ENCODE measurements around the gene SLC9A3.

DNA sequence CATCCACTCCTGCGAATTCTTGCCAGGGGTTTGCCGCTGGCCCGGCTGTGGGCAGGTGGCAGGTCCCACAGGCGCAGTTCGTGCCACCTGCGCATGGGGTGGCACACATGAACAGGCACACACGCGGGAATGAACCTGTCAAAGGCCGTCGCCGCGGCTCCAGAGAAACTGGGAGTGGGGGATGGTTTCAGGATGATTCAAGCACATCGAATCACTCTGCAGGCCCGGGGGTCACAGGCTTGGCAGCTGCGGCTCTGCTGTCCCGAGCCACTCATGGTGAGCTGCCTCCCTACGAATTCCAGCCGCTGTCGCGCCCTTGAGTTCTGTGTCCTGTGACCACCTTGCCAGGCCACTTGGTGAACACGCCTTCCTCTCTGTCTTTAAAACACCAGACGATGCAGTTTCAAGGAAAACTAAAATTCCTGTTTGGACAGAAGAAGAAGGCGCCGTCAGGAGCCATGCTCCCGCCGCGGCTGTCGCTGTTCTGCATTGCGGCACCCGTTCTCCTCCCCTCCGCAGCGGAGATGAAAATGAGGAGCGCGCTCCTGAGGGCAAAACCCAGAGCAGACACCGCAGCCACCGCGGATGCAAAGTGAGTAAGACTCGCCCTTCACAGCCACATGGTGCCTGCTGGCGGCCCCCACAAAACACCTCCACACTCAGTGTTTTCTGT is 96.7 kb downstream of the SLC9A3 start:
- TF ChIP-seq CTCF (IDR thresholded peaks at IDR 0.05) (no peak), POLR2AphosphoS5 (IDR thresholded peaks at IDR 0.05) (no peak), EP300 (IDR thresholded peaks at IDR 0.05) (no peak), POLR2A (IDR thresholded peaks at IDR 0.05) (no peak)
